ENCODE data around the gene CSMD2.
"Not testable (repeated sequence)": the region's sequence is repeated elsewhere in the genome, so short reads cannot be mapped to it uniquely, and the experiment has no call there.

The CSMD2 gene

DNA sequence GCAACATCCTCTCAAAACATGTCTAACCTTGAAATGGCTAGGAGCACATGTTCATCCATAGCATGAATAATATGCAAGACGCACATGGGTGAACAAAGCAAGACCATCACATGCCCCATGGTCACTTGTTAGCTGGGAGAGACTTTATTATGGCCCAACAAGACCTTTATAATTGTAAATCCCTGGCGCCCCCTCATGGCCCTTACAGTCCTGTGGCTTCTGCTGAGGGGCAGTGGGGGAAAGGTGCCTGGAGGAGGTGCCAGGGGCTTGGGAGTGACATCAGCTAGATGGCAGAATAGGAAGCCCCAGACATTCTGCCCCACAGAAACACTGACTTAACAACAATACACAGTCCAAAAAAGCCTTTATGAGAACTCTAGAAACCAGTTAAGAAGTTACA lies 51.7 kb downstream of the CSMD2 start:
- in situ Hi-C loops (cut with HindIII; ENCODE audit: low sequenced_read_pairs), result no loop called here

- in situ Hi-C loops (cut with HindIII; ENCODE audit: low sequenced_read_pairs), result no loop called here
Observed at GRCh38 chr1:34108711-34109110, 56.3 kb downstream of the CSMD2 start.

DNA sequence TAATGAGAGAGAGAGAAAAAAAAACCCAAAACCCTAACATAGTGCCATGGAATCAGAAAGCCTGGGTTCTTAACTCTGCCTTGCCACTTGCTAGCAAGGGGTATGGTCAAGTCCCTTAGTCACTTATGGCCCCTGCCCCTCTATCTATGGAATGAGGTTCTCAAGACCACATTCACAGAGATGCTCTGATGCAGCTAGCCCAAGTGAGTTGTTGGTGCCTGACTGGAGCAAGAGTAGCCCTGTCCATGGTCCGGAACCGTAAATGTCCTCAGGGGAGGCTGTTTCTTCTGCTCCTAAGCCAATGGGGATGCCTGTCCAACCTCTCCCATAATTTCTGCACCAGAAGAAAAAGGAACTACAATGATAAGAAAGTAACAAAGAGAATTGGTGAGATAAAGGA lies 56.8 kb downstream of the CSMD2 start:
- in situ Hi-C loops (cut with HindIII; ENCODE audit: low sequenced_read_pairs), result no loop called here

DNA sequence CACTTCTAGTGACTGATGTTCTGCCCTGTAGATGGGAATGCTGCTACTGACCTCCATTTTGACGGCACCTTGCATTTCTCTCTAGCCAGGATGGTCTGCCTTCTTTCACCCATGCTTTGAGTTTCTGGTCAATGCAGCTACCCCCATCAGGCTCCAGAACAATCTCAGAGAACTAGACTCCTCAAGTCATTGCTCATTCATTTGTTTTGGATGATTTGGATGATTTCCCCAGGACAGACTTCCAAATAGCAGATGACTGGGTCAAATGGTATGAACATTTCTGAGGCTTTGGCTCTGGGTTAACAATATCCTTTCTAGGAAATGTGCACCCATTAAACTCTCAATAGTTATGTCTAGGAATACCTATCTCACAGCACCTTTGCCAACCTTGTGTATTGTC lies 63.9 kb downstream of the CSMD2 start:
- in situ Hi-C loops (cut with HindIII; ENCODE audit: low sequenced_read_pairs), result no loop called here

DNA sequence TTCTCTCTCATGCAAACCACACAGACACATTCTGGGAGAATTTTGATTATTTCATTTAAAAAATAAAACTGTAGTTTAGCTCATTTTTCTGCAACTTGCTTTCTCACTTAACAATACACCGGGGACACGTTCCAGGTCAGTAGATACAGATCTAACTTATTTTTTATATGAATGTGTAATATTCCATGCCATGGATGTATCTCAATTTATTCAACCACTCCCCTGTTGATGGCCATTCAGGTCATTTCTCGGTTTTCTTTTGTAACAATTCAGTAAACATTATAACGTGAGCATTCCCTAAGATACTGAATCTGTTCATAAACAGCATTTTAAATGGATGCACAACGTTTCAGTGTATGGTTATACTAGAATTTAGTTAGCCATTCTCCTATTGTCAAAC lies 64.7 kb downstream of the CSMD2 start:
- in situ Hi-C loops (cut with HindIII; ENCODE audit: low sequenced_read_pairs), result no loop called here

- in situ Hi-C loops (cut with HindIII; ENCODE audit: low sequenced_read_pairs), result not testable (repeated sequence)
Observed at GRCh38 chr1:34092399-34092798, 72.6 kb downstream of the CSMD2 start.

GRCh38 chr1:34089731-34090130 lies 75.3 kb downstream of the CSMD2 start:
- in situ Hi-C loops (cut with HindIII; ENCODE audit: low sequenced_read_pairs), result no loop called here

DNA sequence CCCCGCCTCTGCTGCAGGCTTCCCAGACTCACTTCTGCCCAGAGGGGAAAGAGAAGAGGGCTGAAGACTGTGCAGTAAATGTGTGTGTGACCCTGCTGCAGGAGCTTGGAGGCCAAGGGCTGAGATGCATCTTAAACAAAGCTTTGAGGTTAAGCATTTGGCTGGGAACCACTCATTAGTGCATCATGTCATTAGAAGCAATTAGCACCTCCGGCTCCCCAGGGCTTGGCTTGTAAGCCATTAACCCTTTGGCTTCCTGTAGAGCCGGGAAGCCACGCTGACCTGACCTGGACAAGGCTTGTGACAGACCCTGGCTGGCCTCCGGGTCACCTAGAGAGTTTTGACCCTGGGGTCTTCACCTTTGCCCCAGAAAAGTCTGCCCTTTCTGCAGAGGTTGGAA lies 77.0 kb downstream of the CSMD2 start:
- in situ Hi-C loops (cut with HindIII; ENCODE audit: low sequenced_read_pairs), result no loop called here

- in situ Hi-C loops (cut with HindIII; ENCODE audit: low sequenced_read_pairs), result no loop called here
Observed at GRCh38 chr1:34086561-34086960, 78.5 kb downstream of the CSMD2 start.

- in situ Hi-C loops (cut with HindIII; ENCODE audit: low sequenced_read_pairs), result no loop called here
Observed at GRCh38 chr1:34083974-34084373, 81.1 kb downstream of the CSMD2 start.

GRCh38 chr1:34082085-34082670 lies 82.9 kb downstream of the CSMD2 start:
- in situ Hi-C loops (cut with HindIII; ENCODE audit: low sequenced_read_pairs), result not testable (repeated sequence)

GRCh38 chr1:34078383-34078782 lies 86.6 kb downstream of the CSMD2 start:
- in situ Hi-C loops (cut with HindIII; ENCODE audit: low sequenced_read_pairs), result no loop called here

GRCh38 chr1:34075576-34075975 lies 89.5 kb downstream of the CSMD2 start:
- in situ Hi-C loops (cut with HindIII; ENCODE audit: low sequenced_read_pairs), result no loop called here

GRCh38 chr1:34073028-34073695 lies 91.9 kb downstream of the CSMD2 start:
- in situ Hi-C loops (cut with HindIII; ENCODE audit: low sequenced_read_pairs), result no loop called here

GRCh38 chr1:34070201-34070836 lies 94.7 kb downstream of the CSMD2 start:
- in situ Hi-C loops (cut with HindIII; ENCODE audit: low sequenced_read_pairs), result no loop called here

DNA sequence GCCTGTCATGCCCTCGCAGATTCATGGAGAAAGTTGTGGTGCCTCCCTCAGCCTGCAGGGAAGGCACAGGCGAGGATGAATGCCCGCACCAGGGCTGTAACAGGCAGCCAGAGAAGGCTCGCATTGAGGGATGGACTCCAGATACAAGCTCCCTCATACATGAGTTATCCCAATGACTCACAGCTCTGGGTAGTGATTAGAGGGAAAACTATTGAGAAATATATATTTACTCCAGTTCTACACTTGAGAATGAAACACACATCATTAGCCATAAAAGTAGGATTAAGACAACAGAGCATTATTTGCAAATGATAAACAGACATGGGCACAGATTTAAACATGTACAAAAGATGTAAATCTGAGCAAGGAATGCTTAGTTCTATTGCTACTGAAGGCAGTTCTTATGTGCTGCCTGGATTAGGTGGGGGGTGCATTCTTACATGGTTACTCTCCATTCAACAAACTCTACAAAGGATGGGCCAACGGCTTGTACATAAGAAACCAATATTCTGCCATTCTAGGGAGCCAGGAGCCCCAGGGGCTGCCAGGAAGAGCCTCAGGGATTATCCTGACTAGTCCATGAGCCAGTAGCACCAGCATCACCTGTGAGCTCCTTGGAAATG lies 97.9 kb downstream of the CSMD2 start:
- in situ Hi-C loops (cut with HindIII; ENCODE audit: low sequenced_read_pairs), result no loop called here

GRCh38 chr1:34066166-34066565 lies 98.9 kb downstream of the CSMD2 start:
- in situ Hi-C loops (cut with HindIII; ENCODE audit: low sequenced_read_pairs), result no loop called here

DNA sequence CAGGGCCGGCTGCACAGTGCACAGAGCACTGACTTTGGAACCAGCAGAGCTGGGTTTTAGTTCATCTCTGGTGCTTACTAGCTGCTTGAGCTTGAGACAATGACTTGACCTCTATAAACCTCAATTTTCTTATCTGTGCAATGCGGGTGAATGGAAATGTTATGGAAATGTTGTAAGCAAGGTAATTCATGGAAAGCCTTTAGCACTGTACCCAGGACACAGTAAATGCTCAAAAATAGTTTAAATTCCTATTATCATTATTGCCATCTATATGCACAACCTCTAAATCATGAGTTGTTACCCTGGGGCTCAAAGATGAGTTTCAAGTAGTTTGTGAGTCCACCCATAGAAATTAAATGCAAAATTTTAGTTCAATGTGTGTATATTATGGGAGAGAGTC lies 99.5 kb downstream of the CSMD2 start:
- in situ Hi-C loops (cut with HindIII; ENCODE audit: low sequenced_read_pairs), result no loop called here

DNA sequence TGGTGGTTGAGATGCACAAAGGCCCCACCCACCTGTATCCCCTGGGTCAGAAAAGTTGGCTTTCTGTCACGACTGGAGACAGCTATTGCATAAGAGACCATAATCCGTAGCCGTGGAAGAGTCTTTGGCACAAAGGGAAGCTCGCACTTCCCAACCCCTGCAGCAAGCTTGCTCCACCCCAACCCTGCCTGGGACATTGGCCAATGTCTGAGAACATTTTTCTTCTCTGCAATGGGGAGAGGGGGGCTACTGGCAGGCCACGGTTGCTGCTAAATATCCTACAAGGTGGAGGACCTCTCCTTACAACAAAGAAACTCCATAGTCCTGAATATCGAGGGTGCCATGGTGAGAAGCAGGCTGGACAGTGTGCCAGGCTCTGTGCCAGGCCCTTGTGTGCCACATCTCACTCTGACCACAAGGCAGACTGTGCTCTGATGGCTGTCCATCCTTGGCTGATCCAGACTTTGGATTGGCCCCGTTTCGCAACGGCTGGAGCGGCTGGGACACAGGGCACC lies 104.1 kb downstream of the CSMD2 start:
- in situ Hi-C loops (cut with HindIII; ENCODE audit: low sequenced_read_pairs), result no loop called here

GRCh38 chr1:34060187-34060730 lies 104.8 kb downstream of the CSMD2 start:
- in situ Hi-C loops (cut with HindIII; ENCODE audit: low sequenced_read_pairs), result no loop called here

DNA sequence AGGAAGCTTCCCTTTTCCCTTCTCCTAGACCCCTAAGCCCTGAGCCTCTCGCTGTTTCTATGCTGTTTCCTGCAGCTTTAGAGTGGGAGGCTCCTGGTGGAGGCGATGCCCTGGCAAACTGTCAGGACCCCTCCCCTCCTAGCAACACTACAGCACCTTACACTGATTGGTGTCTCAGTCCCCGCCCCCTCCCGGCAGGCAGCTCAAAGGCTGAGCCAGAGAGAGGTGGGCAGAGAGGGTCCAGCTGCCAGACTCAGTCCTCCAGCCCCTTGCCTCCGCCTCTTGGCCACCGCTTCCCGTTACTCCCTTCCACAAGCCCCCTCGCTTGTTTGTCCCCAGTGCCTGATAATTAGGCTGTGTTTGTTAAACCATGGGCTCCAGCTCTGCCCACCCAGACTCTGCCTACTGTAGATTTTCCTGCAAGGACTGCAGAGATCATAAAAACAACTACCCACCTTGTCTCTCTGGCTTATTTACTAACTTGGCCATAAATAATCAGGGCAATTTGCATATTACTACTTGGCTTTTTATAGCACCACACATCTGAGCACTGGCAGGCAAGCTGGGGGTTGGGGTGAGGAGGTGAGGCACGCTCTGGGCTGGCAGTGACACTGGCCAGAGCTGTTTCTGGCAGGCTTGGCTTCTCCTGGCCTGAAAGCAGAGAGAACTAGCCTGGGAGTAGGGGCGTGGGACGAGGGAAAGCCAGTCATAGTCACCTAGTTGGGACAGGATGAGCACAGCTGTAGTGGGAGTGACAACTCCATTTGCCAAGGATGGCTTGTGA lies 107.5 kb downstream of the CSMD2 start:
- in situ Hi-C loops (cut with HindIII; ENCODE audit: low sequenced_read_pairs), result no loop called here

All from DLD1 (cell line).